DOHH2 (cell line): Measurements from ENCODE around the gene ZFPM1.

Experiments
- H3F3A ChIP-seq: fragments of 200-600 bp; sonication (generic), shearing (Covaris generic); 2 replicates; pipeline ENCODE4 v1.6.0; 2016; ENCODE audit warnings: antibody characterized with exemption, mild to moderate bottlenecking; ENCODE audit not compliant: control insufficient read depth, insufficient read depth
- H3K27ac ChIP-seq: fragments of 200-600 bp; sonication (generic); 2 replicates; pipeline ENCODE4 v1.5.1; 2014; ENCODE audit warnings: low read depth, mild to moderate bottlenecking, low read length, moderate library complexity
- H3K27me3 ChIP-seq: fragments of 200-600 bp; sonication (generic); 2 replicates; pipeline ENCODE4 v1.6.1; 2014; ENCODE audit warnings: mild to moderate bottlenecking, low read length, mixed read lengths; ENCODE audit not compliant: control insufficient read depth
- H3K36me3 ChIP-seq: fragments of 200-600 bp; sonication (generic); 2 replicates; pipeline ENCODE4 v1.6.1; 2014; ENCODE audit warnings: mild to moderate bottlenecking, low read length, moderate library complexity, mixed read lengths; ENCODE audit not compliant: control insufficient read depth
- H3K4me1 ChIP-seq: fragments of 200-600 bp; sonication (generic); 2 replicates; pipeline ENCODE4 v1.6.1; 2014; ENCODE audit warnings: mild to moderate bottlenecking, low read length, mixed read lengths; ENCODE audit not compliant: control insufficient read depth
- H3K4me2 ChIP-seq: fragments of 200-600 bp; sonication (generic); 2 replicates; pipeline ENCODE4 v1.6.0; 2014; ENCODE audit warnings: mild to moderate bottlenecking, low read length, moderate library complexity
- H3K4me3 ChIP-seq: fragments of 200-600 bp; sonication (generic); 2 replicates; pipeline ENCODE4 v1.5.1; 2014; ENCODE audit warnings: mild to moderate bottlenecking, low read length, mixed read lengths
- H3K79me2 ChIP-seq: fragments of 200-600 bp; sonication (generic); 2 replicates; pipeline ENCODE4 v1.6.1; 2014; ENCODE audit warnings: mild to moderate bottlenecking, low read length, mixed read lengths; ENCODE audit not compliant: control insufficient read depth
- H3K9me2 ChIP-seq: fragments of 200-600 bp; sonication (generic); replicated peaks from 2 replicates; pipeline ENCODE4 v1.6.1; 2014; ENCODE audit warnings: mild to moderate bottlenecking, low read length, mixed read lengths; ENCODE audit not compliant: control insufficient read depth
- H3K9me3 ChIP-seq: fragments of 200-600 bp; sonication (generic); 2 replicates; pipeline ENCODE4 v1.6.1; 2014; ENCODE audit warnings: antibody characterized with exemption, low read length, mixed read lengths; ENCODE audit not compliant: control insufficient read depth, insufficient read depth
- H4K20me1 ChIP-seq: fragments of 200-600 bp; sonication (generic); 2 replicates; pipeline ENCODE4 v1.6.0; 2014; ENCODE audit warnings: low read depth, mild to moderate bottlenecking, antibody characterized with exemption, low read length, moderate library complexity; ENCODE audit not compliant: control insufficient read depth, insufficient read depth
- CTCF ChIP-seq: fragments of 200-600 bp; sonication (generic); IDR thresholded peaks from one replicate; pipeline ENCODE4 v1.5.1; 2014; ENCODE audit warnings: antibody characterized with exemption, mild to moderate bottlenecking, low read depth, low read length; ENCODE audit not compliant: poor library complexity, severe bottlenecking
- EZH2phosphoT487 ChIP-seq: fragments of 200-600 bp; sonication (generic); IDR thresholded peaks from 2 replicates; pipeline ENCODE4 v1.6.1; 2017; ENCODE audit warnings: borderline replicate concordance, mild to moderate bottlenecking, antibody characterized with exemption, low read length, moderate library complexity, mixed read lengths

The ZFPM1 gene

DNA sequence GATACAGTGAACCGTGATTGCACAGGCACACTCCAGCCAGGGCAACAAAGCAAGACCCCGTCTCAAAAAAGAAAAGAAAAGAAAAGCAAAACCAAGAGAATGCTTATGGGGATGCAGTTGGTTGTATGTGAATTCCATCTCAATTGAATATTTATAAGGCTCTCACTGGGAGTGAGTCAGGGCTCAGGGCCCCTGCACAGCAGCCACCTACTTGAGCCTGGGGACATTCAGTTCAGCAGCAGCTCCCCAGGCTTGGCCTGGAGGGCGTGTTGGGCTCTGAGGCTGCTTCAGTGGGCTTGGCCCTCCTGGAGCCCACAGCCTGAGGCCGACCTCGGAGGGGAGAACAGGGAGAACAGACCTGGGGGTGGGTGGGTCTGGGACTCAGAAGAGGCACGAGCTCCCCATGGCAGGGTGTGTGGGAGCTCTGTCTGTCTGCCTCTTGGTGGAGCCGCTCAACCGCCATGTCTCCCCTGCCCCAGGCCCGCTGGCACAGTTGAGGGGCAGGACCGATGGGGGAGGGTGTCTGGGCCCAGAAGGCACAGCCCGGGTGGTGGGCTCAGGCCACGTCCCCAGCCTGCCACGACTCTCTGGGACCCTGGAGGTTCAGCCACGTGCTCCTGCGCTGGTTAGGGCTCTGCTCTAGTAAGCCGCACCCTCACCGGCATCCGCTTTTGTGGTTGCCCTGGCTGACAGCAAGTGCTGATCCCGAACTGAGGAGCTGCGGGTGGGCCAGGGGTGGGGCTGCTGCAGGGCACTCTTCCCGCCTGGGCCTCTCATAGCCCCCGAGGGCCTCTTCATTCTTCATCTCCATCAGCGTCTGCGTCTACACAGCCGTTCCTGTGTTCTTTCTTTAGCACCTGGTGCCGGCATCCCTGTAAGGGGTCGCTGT lies 24.8 kb downstream of the ZFPM1 start:
- TF ChIP-seq EZH2phosphoT487: no peak
- TF ChIP-seq CTCF: no peak
- no peaks in the 10 kb centered on the region for H3K79me2 ChIP-seq
- H3K27ac ChIP-seq: no peak overlapping the region
- H3K36me3 ChIP-seq: no peaks in the 10 kb centered on the region
- peaks cover 11% of the 10 kb centered on the region for H3K27me3 ChIP-seq
- H3K9me3 ChIP-seq: no peaks in the 10 kb centered on the region
- no peaks in the 10 kb centered on the region for H4K20me1 ChIP-seq
- H3F3A ChIP-seq: no peaks in the 10 kb centered on the region
- no peaks in the 10 kb centered on the region for H3K9me2 ChIP-seq
- H3K4me2 ChIP-seq: no peak overlapping the region
- H3K4me3 ChIP-seq: no peak overlapping the region
- peaks cover 7% of the 10 kb centered on the region for H3K4me1 ChIP-seq

GRCh38 chr16:88478889-88479792 lies 26.1 kb downstream of the ZFPM1 start:
- Histone ChIP-seq H3K36me3 (no peaks in the 10 kb centered on the region), H3K79me2 (no peaks in the 10 kb centered on the region), H3K4me3 (no peak overlapping the region), H3K4me2 (no peak overlapping the region), H3F3A (no peaks in the 10 kb centered on the region), H3K27me3 (peaks cover 11% of the 10 kb centered on the region), H3K9me2 (no peaks in the 10 kb centered on the region), H4K20me1 (no peaks in the 10 kb centered on the region), H3K9me3 (no peaks in the 10 kb centered on the region), H3K27ac (no peak overlapping the region), H3K4me1 (peaks cover 7% of the 10 kb centered on the region)
- no peak for TF ChIP-seq EZH2phosphoT487
- no peak for TF ChIP-seq CTCF

GRCh38 chr16:88479793-88480760 lies 27.0 kb downstream of the ZFPM1 start:
- H3F3A ChIP-seq: no peaks in the 10 kb centered on the region
- H3K9me2 ChIP-seq: no peaks in the 10 kb centered on the region
- TF ChIP-seq CTCF: no peak
- no peak for TF ChIP-seq EZH2phosphoT487
- H3K9me3 ChIP-seq: no peaks in the 10 kb centered on the region
- peaks cover 7% of the 10 kb centered on the region for H3K4me1 ChIP-seq
- H4K20me1 ChIP-seq: no peaks in the 10 kb centered on the region
- H3K79me2 ChIP-seq: no peaks in the 10 kb centered on the region
- H3K36me3 ChIP-seq: no peaks in the 10 kb centered on the region
- peaks cover 11% of the 10 kb centered on the region for H3K27me3 ChIP-seq
- H3K4me2 ChIP-seq: no peak overlapping the region
- no peak overlapping the region for H3K27ac ChIP-seq
- no peak overlapping the region for H3K4me3 ChIP-seq
